Activated naive CD8-positive, alpha-beta T cell (primary cell): ENCODE measurements around the gene DIP2B.

Experiments
- H3K27ac Mint-ChIP-seq: one replicate; pipeline ENCODE4 v1.8.0; 2021; ENCODE audit warnings: mixed read lengths
- H3K27me3 Mint-ChIP-seq: one replicate; pipeline ENCODE4 v1.8.0; 2021; ENCODE audit warnings: mixed read lengths
- H3K36me3 Mint-ChIP-seq: one replicate; pipeline ENCODE4 v1.8.0; 2021; ENCODE audit warnings: mixed read lengths
- H3K4me1 Mint-ChIP-seq: one replicate; pipeline ENCODE4 v1.8.0; 2021; ENCODE audit warnings: low read depth, mixed read lengths
- H3K4me3 Mint-ChIP-seq: one replicate; pipeline ENCODE4 v1.8.0; 2021; ENCODE audit warnings: mild to moderate bottlenecking, mixed read lengths
- H3K9me3 Mint-ChIP-seq: one replicate; pipeline ENCODE4 v1.8.0; 2021; ENCODE audit warnings: low read depth, mixed read lengths

DIP2B gene

GRCh38 chr12:50785406-50786001, 280.7 kb downstream of the DIP2B start:
- Mint-ChIP-seq H3K4me1 (peaks cover 13% of the 10 kb centered on the region), H3K27me3 (no peaks in the 10 kb centered on the region), H3K9me3 (no peaks in the 10 kb centered on the region), H3K36me3 (peaks cover 14% of the 10 kb centered on the region), H3K27ac (no peak overlapping the region), H3K4me3 (no peak overlapping the region)

- H3K36me3 Mint-ChIP-seq: peaks cover 19% of the 10 kb centered on the region
- H3K9me3 Mint-ChIP-seq: no peaks in the 10 kb centered on the region
- no peak overlapping the region for H3K4me3 Mint-ChIP-seq
- H3K27me3 Mint-ChIP-seq: no peaks in the 10 kb centered on the region
- H3K4me1 Mint-ChIP-seq: peaks cover 21% of the 10 kb centered on the region
- no peak overlapping the region for H3K27ac Mint-ChIP-seq
Observed at GRCh38 chr12:50786498-50787231, 281.9 kb downstream of the DIP2B start.

GRCh38 chr12:50787618-50788017, 282.8 kb downstream of the DIP2B start:
- Mint-ChIP-seq H3K4me3 (no peak overlapping the region), H3K36me3 (peaks cover 17% of the 10 kb centered on the region), H3K4me1 (peaks cover 23% of the 10 kb centered on the region), H3K27ac (no peak overlapping the region), H3K27me3 (no peaks in the 10 kb centered on the region), H3K9me3 (no peaks in the 10 kb centered on the region)

GRCh38 chr12:50788561-50788960, 283.8 kb downstream of the DIP2B start:
- Mint-ChIP-seq H3K36me3 (peaks cover 17% of the 10 kb centered on the region), H3K27ac (no peak overlapping the region)

GRCh38 chr12:50790081-50790480, 285.3 kb downstream of the DIP2B start:
- Mint-ChIP-seq H3K4me3 (no peak overlapping the region), H3K27ac (no peak overlapping the region), H3K4me1 (peaks cover 17% of the 10 kb centered on the region), H3K9me3 (no peaks in the 10 kb centered on the region), H3K27me3 (no peaks in the 10 kb centered on the region), H3K36me3 (peaks cover 17% of the 10 kb centered on the region)

More at GRCh38 chr12:50788561-50788960, 283.8 kb downstream of the DIP2B start:
- Mint-ChIP-seq H3K4me3 (no peak overlapping the region), H3K4me1 (peaks cover 23% of the 10 kb centered on the region), H3K9me3 (no peaks in the 10 kb centered on the region), H3K27me3 (no peaks in the 10 kb centered on the region)
